PFSK-1 (cell line): Measurements from ENCODE around the gene STUM.

ENCODE experiments used
- FOXP2 ChIP-seq: optimal IDR thresholded peaks from 2 replicates; pipeline ENCODE3; 2011; ENCODE audit warnings: borderline replicate concordance, control low read depth, inconsistent platforms; ENCODE audit not compliant: insufficient read depth; ENCODE audit errors: extremely low read length, extremely low read depth
- POLR2AphosphoS5 ChIP-seq: IDR thresholded peaks from 2 replicates; pipeline ENCODE4 v1.6.1; 2012; ENCODE audit warnings: low read depth, mild to moderate bottlenecking, control low read depth, low read length, moderate library complexity
- REST ChIP-seq, 2 experiments: IDR thresholded peaks; 2 replicates each; pipeline versions ENCODE4 v1.6.1 to v1.8.0; 2011 to 2012; ENCODE audit warnings: low read depth in 2 of 2, low read length in 2 of 2, control low read depth in 1 of 2, inconsistent platforms in 1 of 2, mild to moderate bottlenecking in 1 of 2, moderate library complexity in 1 of 2; ENCODE audit not compliant: insufficient read depth in 1 of 2
- SIN3A ChIP-seq: IDR thresholded peaks from 2 replicates; pipeline ENCODE4 v1.6.1; 2012; ENCODE audit warnings: mild to moderate bottlenecking, low read length, moderate library complexity, borderline replicate concordance; ENCODE audit not compliant: insufficient read depth
- TAF1 ChIP-seq: IDR thresholded peaks from 2 replicates; pipeline ENCODE4 v1.6.1; 2012; ENCODE audit warnings: low read length, control low read depth, borderline replicate concordance; ENCODE audit not compliant: insufficient read depth

GRCh38 chr1:226651041-226651731, 102.6 kb downstream of the STUM start:
- TF ChIP-seq REST (IDR thresholded peaks at IDR 0.05; ENCODE audit: insufficient read depth in 1 of 2, low read depth in 2 of 2, low read length in 2 of 2) (0 out of 4 replicates have a peak, but pooled peaks of 1 of the 2 experiments have one; percentile 41), POLR2AphosphoS5 (no peak), TAF1 (no peak), SIN3A (no peak), FOXP2 (no peak)
